GM19025 (cell line): ENCODE measurements around the gene RSPO1.

ENCODE experiments used
- ATAC-seq: cut with Tn5 transposase; IDR thresholded peaks from one replicate; pipeline ENCODE4 v1.9.1; 2021; ENCODE audit warnings: mild to moderate bottlenecking, low read depth, moderate library complexity; ENCODE audit not compliant: unreplicated experiment

RSPO1 gene

DNA sequence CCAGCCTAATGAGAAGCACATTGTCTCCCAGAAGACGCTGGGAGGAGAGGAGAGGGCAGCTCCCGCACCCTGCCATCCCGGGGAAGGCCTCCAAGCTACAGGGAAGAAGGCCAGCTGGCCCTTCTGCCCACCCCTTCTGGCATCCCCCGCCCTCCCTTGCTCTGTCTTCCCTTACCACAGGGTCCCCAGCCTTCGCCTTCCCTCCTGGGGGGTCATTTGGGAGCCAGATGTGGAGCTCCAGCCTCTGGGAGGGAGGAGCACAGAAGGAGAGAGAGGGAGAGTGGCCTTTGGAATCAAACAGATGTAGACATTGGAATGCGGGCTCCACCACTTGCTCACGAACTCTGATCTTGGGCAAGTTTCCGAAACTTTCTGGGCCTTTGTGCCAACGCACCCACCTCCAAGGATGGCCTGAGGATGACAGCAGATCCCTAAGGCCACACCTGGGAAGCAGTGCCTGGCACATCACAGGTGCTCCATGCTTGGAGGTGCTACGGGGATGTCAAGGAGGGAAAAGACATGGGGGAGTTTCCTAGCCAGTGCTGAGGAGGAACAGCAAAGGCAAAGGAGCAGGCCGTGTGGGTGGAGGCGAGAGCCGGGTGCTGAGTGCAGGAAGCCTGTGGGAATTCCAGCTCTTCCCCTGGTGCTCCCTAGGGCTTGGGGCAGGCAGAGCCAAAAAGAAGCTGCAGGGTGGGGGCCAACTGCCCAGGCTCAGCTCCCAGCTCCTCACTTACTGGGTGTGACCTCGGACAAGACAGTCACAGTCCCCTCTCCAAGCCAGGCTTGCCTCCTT, 23.1 kb upstream of the RSPO1 start:
- ATAC-seq: no peak

DNA sequence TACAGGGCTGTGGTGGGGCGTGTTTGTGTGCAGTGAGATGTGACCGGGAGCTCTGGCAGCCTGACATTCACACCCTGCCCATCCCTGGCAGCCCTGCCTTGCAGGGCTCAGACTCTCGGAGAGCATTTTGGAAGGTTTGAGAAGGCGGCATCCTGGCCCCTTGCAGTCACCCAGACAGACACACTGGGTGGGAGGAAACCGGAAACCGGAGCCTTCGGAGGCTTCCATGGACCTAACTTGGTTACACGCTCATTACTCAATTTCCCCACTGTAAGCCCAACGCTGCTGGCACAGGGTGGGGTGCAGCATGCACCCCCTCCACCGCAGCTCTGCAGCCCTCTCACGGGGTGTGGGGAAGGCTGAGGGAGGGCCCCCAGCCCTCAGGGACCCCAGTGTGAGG, 22.2 kb upstream of the RSPO1 start:
- ATAC-seq: no peak

- ATAC-seq: no peak
These were observed 21.3 kb upstream of the RSPO1 start for GRCh38 chr1:37656026-37656425.

GRCh38 chr1:37655274-37655673, 20.6 kb upstream of the RSPO1 start:
- ATAC-seq: no peak

DNA sequence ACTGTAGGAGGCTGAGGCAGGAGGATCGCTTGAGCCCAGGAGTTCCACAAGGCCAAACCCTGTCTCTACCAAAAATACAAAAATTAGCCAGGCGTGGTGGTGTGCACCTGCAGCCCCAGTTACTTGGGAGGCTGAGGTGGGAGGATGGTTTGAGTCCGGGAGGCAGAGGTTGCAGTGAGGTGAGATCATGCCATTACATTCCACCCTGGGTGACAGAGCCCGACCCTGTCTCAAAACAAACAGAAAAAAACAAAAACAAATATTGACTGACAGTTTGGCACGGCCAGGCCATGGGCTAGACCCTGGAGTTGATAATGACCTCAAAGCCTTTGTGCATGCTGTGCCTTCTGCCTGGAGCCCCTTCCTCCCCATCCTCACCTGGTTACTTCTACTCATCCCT, 19.2 kb upstream of the RSPO1 start:
- no peak for ATAC-seq

DNA sequence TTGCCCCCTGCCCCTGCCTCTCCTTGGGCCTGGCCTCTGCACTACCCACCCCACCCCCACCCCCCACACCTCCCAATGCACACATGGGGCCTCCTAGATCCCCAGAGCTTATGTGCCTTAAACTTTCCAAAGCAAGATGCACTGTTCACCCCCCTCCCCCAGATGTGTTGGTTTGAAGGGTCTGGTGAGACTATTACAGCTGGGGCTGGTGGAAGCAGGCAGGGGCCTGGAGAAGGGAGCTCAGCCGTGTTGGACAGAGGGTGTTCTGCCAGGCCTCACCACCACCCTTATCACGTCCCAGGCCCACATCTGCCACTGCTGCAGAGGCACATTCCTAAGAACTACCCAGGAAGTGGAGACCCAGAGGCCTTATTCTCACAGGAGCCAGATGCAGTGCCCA, 18.3 kb upstream of the RSPO1 start:
- no peak for ATAC-seq

- ATAC-seq: no peak
These were observed 17.1 kb upstream of the RSPO1 start for GRCh38 chr1:37651803-37652202.

GRCh38 chr1:37650721-37651120, 16.0 kb upstream of the RSPO1 start:
- no peak for ATAC-seq

- ATAC-seq: no peak
These were observed 15.5 kb upstream of the RSPO1 start for GRCh38 chr1:37650173-37650572.

GRCh38 chr1:37647281-37647680, 12.6 kb upstream of the RSPO1 start:
- ATAC-seq: no peak

GRCh38 chr1:37641059-37641458, 6.4 kb upstream of the RSPO1 start:
- ATAC-seq: no peak

GRCh38 chr1:37636435-37636834, 1.7 kb upstream of the RSPO1 start:
- no peak for ATAC-seq

DNA sequence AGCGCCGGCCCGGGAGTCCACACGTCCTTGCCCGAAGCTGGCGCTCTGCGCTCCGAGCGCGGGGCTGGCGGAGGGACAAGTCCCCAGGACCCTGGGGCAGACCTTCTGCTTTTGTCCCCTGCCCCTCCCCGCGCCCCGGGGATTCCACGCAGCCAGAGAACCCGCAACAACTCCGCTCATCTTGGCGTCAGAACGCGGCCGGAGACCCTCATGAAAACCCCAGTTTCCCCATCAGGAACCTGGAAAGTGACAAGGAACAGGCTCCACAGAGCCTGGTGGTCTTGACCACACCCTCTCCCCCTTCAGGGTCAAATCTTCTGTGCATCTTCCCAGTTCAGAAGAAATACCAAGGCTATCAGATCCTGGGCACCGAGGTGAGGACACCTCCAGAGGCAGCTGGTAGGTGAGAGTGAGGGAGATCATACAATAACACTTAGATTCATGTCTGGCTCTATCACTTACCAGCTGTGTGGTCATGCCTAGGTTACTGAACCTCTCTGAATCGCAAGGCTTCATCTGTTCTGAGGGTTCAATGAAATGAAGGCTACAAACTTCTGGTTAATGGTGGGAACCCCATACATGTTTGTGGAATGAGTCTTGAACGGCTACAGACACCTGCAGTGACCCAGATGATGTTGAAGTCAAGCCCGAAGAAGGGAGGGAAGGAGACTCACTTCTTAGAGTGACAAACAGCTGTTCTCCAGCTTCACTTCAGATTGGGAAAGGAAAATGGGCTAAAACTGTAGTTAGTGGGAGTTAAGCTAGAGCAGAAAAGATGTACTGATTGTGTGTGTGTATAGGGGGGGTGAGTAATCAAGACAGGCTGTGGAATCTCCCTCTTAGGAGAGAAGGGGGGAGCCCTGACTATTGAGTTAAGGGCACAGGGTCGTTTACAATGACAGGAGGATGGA, 555 bp upstream of the RSPO1 start:
- ATAC-seq: no peak

DNA sequence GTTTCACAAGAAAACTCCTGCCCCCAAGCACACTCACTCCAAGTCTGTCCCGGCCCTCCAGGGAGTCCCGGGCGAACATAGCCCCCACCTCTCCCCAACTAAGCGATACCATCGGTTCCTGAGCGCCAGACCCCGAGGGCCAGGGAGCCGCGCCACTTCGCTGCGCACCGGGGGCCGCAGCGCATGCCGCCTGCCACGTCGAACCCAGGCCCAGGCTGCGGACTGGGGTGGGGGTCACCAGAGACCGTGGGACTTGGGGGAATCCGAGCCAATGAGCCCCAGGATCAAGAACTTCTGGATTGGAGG, 801 bp downstream of the RSPO1 start:
- no peak for ATAC-seq

DNA sequence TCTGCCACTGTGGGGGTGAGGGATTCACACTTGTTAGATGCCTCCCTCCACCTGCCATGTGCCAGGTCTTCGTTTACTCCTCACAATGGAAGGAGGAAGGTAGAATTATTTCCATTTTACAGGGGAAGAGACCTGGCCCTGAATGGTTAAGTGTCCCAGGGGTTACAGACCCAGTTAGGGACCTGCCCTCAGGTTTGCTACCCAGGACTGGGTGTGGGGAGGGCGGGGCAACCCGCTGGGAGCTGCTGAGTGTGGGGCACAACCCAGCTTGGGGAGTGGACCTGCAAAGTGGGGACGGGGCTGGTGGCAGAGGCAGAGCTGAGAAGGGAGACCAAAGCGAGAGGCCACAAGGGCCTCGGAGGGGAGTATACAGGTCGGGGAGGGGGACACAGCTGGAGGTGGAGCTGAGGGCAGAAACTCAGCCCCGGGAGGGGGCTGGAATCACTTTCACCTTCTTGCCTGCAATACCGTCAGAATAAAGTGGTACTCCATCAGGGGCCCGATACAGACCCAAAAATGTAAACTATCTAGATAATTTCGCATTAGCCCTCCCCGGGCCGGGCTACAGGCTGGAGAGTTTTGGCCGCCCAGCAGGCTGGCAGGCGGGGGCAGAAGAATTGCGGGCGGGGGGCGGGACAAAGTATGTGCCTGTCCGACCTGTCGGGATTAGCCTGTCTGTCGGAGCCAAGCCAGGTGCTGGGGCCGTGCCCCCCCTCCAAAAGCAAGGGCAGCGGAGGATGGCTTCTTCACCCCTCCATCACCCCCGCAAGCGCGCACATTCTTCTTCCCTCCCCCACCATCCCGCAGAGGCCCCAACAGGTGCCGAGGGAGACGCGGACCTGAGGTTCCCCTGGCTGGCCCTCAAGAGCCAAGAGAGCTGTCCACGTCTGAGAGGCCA, 1.4 kb downstream of the RSPO1 start:
- no peak for ATAC-seq

GRCh38 chr1:37631036-37631435, 3.7 kb downstream of the RSPO1 start:
- no peak for ATAC-seq

GRCh38 chr1:37630426-37631028, 4.2 kb downstream of the RSPO1 start:
- no peak for ATAC-seq

GRCh38 chr1:37629726-37630425, 4.8 kb downstream of the RSPO1 start:
- no peak for ATAC-seq

DNA sequence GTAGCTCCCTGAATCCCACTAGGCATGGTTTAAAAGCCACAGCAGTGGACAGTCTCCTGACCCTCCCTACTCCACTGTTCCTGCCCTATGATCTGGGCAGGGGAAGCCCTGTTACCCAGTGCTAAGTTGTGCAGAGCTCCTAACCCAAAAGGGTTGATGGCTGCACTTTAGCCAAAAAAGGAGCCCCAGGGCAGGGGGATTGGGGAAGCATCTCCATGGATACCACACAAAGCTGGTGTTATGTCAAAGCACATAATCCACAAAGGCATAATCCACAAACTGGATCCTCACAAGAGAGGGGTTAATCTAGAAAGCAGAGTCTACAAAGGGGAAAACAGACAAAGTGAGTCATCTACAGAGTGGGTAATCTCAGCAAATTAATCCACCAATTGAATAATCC, 5.7 kb downstream of the RSPO1 start:
- no peak for ATAC-seq

DNA sequence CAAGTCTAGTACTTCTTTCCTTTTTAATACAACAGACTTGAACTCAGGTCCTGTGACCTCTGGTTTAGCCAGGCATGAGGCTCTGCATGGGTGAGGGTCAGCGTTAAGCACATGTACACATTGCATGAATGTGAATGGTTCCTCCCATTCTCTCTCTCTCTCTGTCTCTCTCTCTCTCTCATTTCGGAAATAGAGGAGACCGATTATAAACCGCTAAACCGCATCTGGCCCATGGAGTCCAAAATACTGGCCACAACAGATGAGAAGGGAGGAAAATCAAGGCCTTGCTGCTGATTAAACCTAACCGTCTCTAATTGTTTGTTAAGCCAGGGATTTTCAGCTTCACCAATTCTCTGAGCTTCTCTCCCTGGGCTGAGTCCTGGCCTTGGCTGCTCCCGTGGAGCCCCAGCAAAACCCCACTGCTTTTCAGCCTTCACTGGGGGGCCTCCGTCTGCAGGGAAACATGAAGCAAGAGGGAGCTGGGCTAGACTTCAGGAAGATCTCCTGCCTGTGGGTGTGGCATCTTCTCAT, 6.6 kb downstream of the RSPO1 start:
- no peak for ATAC-seq
